ENCODE measurements around the gene MARK4. TPM values are rescaled to one million over a fixed set of nuclear protein-coding genes. Genes with fewer than 3 reads are reported as not detected.

Gene MARK4
- total and polyA plus RNA-seq, 2 experiments from 2014 or later: 16.6 to 38.6 TPM

- Mint-ChIP-seq H3K36me3 (ENCODE audit: low read depth) (no peaks in the 10 kb centered on the region; the same call in 2 of the 3 replicates), H3K9me3 (no peaks in the 10 kb centered on the region), H3K4me3 (no peak overlapping the region), H3K4me1 (no peaks in the 10 kb centered on the region), H3K27ac (no peak overlapping the region), H3K27me3 (ENCODE audit: insufficient read depth, low read depth, poor library complexity) (peaks cover 4% of the 10 kb centered on the region)
- Histone ChIP-seq H4K20me1 (replicated peaks; ENCODE audit: insufficient read depth) (peaks cover 15% of the 10 kb centered on the region), H3K79me2 (replicated peaks; ENCODE audit: insufficient read depth) (peaks cover 15% of the 10 kb centered on the region), H3K4me3 (no peak overlapping the region), H3K27ac (ENCODE audit: low read depth) (no peak overlapping the region), H3K9me2 (ENCODE audit: insufficient read depth) (no peaks in the 10 kb centered on the region), H2AFZ (no peak overlapping the region), H3K36me3 (ENCODE audit: insufficient read depth) (no peaks in the 10 kb centered on the region), H3K4me2 (no peak overlapping the region), H3K4me1 (ENCODE audit: insufficient read depth) (no peaks in the 10 kb centered on the region), H3F3A (replicated peaks; ENCODE audit: low read depth) (no peaks in the 10 kb centered on the region), H3K27me3 (ENCODE audit: insufficient read depth) (no peaks in the 10 kb centered on the region)
- TF ChIP-seq ETS1 (IDR thresholded peaks at IDR 0.05) (no peak), CREB1 (CRISPR knock-in tag; IDR thresholded peaks at IDR 0.05; ENCODE audit: low read depth) (no peak), CTCF (conservative IDR thresholded peaks at IDR 0.05; ENCODE audit: low read depth in 2 of 2) (no peak), ZNF462 (CRISPR knock-in tag; IDR thresholded peaks at IDR 0.05) (no peak), STAT1 (IDR thresholded peaks at IDR 0.05; ENCODE audit: unreplicated experiment) (no peak), NANOG (IDR thresholded peaks at IDR 0.05; ENCODE audit: borderline replicate concordance) (no peak), POLR2AphosphoS5 (IDR thresholded peaks at IDR 0.05; ENCODE audit: low read depth) (no peak), ZNF114 (CRISPR knock-in tag; IDR thresholded peaks at IDR 0.05) (no peak), REST (IDR thresholded peaks at IDR 0.05; ENCODE audit: unreplicated experiment) (no peak), EZH2phosphoT487 (IDR thresholded peaks at IDR 0.05; ENCODE audit: unreplicated experiment) (no peak), JUNB (IDR thresholded peaks at IDR 0.05; ENCODE audit: unreplicated experiment) (no peak)
- no peak for ATAC-seq
- DNase-seq (ENCODE audit: low spot score): no peak
These were observed 7.8 kb downstream of the MARK4 start for GRCh38 chr19:45258862-45259261.
